ENCODE results near the gene FAM20B. TPM values are rescaled to one million over a fixed set of nuclear protein-coding genes. Genes with fewer than 3 reads are reported as not detected.
A peak's percentile ranks its signal among the peaks of the same experiment; 100 is the strongest.

Gene FAM20B
- total RNA-seq, 2 donors from 2014 or later: 37.8 to 39.0 TPM

- Histone ChIP-seq H3K27ac (peak overlapping the region in 1 of 2 donors; percentile 42), H3K9me3 (no peaks in the 10 kb centered on the region), H3K4me1 (peaks cover 0 to 67% of the 10 kb centered on the region in 2 donors), H3K36me3 (no peaks in the 10 kb centered on the region), H3K27me3 (no peaks in the 10 kb centered on the region), H3K4me3 (no peak overlapping the region)
- TF ChIP-seq CTCF (IDR thresholded peaks at IDR 0.05): no peak
- no peak for DNase-seq (ENCODE audit: low spot score)
Measured at GRCh38 chr1:179029321-179029759, 3.6 kb downstream of the FAM20B start.

GRCh38 chr1:179030130-179030529, 4.4 kb downstream of the FAM20B start:
- TF ChIP-seq CTCF (IDR thresholded peaks at IDR 0.05): no peak
- Histone ChIP-seq H3K4me1 (peaks cover 0 to 73% of the 10 kb centered on the region in 2 donors), H3K4me3 (no peak overlapping the region), H3K36me3 (no peaks in the 10 kb centered on the region), H3K9me3 (no peaks in the 10 kb centered on the region), H3K27me3 (no peaks in the 10 kb centered on the region), H3K27ac (peak overlapping the region in 1 of 2 donors; percentile 14)
- no peak for DNase-seq (ENCODE audit: low spot score)

GRCh38 chr1:179030683-179031082, 5.0 kb downstream of the FAM20B start:
- TF ChIP-seq CTCF (IDR thresholded peaks at IDR 0.05): no peak
- Histone ChIP-seq H3K27me3 (no peaks in the 10 kb centered on the region), H3K4me3 (no peak overlapping the region), H3K9me3 (no peaks in the 10 kb centered on the region), H3K36me3 (no peaks in the 10 kb centered on the region), H3K27ac (peak overlapping the region in 1 of 2 donors; percentile 14), H3K4me1 (peaks cover 0 to 76% of the 10 kb centered on the region in 2 donors)
- DNase-seq (ENCODE audit: low spot score): no peak

GRCh38 chr1:179031284-179031683, 5.6 kb downstream of the FAM20B start:
- peak overlapping the region in 1 of 2 donors; percentile 14 for H3K27ac ChIP-seq
- H3K9me3 ChIP-seq: no peaks in the 10 kb centered on the region
- H3K27me3 ChIP-seq: no peaks in the 10 kb centered on the region
- no peaks in the 10 kb centered on the region for H3K36me3 ChIP-seq
- no peak overlapping the region for H3K4me3 ChIP-seq
- no peak for TF ChIP-seq CTCF (IDR thresholded peaks at IDR 0.05)
- no peak for DNase-seq (ENCODE audit: low spot score)
- peaks cover 0 to 78% of the 10 kb centered on the region in 2 donors for H3K4me1 ChIP-seq

GRCh38 chr1:179031855-179032513, 6.3 kb downstream of the FAM20B start:
- H3K4me1 ChIP-seq: peaks cover 0 to 75% of the 10 kb centered on the region in 2 donors
- H3K27ac ChIP-seq: peak overlapping the region in 1 of 2 donors; percentile 14
- H3K27me3 ChIP-seq: no peaks in the 10 kb centered on the region
- H3K4me3 ChIP-seq: no peak overlapping the region
- no peak for TF ChIP-seq CTCF (IDR thresholded peaks at IDR 0.05)
- no peaks in the 10 kb centered on the region for H3K36me3 ChIP-seq
- H3K9me3 ChIP-seq: no peaks in the 10 kb centered on the region
- DNase-seq (ENCODE audit: low spot score): no peak

- no peak for TF ChIP-seq CTCF (IDR thresholded peaks at IDR 0.05)
- DNase-seq (ENCODE audit: low spot score): no peak
- Histone ChIP-seq H3K36me3 (no peaks in the 10 kb centered on the region), H3K27me3 (no peaks in the 10 kb centered on the region), H3K4me1 (peaks cover 0 to 73% of the 10 kb centered on the region in 2 donors), H3K4me3 (no peak overlapping the region), H3K27ac (no peak overlapping the region), H3K9me3 (no peaks in the 10 kb centered on the region)
Measured at GRCh38 chr1:179034720-179035119, 9.0 kb downstream of the FAM20B start.

Data from right atrium auricular region (tissue), 2 donors.